Calu3 (cell line): ENCODE measurements around the gene ARPC4. TPM values are rescaled to one million over a fixed set of nuclear protein-coding genes. Genes with fewer than 3 reads are reported as not detected.

Source experiments
- Bru-seq: library from RNA; stranded (reverse); fragments of 400-500 nt; gene quantifications from one replicate; lab custom pipeline; 2021; lab: Mats Ljungman, UMichigan
- BruChase-seq, 2 experiments: library from RNA; stranded (reverse); fragments of 400-500 nt; gene quantifications; one replicate each; lab custom pipeline; 2021; lab: Mats Ljungman, UMichigan
- BruUV-seq: library from RNA; stranded (reverse); fragments of 400-500 nt; replicated peaks from 2 replicates; lab custom pipeline; 2021; lab: Mats Ljungman, UMichigan
- CTCF ChIA-PET: fragments of 300-600 bp; sonication (Branson Sonifier 250); formaldehyde crosslinking; loops from one replicate; lab custom pipeline; 2022; ENCODE audit warnings: antibody characterized with exemption; lab: Charles Lee
- DNase-seq: peaks from one replicate; pipeline ENCODE4 v3.0.0; 2022
- H3K27ac Mint-ChIP-seq: one replicate; pipeline ENCODE4 v1.8.0; 2022; ENCODE audit warnings: mixed read lengths; ENCODE audit not compliant: unreplicated experiment
- H3K27me3 Mint-ChIP-seq: one replicate; pipeline ENCODE4 v1.8.0; 2022; ENCODE audit warnings: mixed read lengths; ENCODE audit not compliant: unreplicated experiment
- H3K36me3 Mint-ChIP-seq: one replicate; pipeline ENCODE4 v1.8.0; 2022; ENCODE audit warnings: mild to moderate bottlenecking, moderate library complexity, mixed read lengths; ENCODE audit not compliant: insufficient read depth, unreplicated experiment
- H3K4me1 Mint-ChIP-seq: one replicate; pipeline ENCODE4 v1.8.0; 2022; ENCODE audit warnings: mild to moderate bottlenecking, low read depth, mixed read lengths; ENCODE audit not compliant: unreplicated experiment
- H3K4me3 Mint-ChIP-seq: one replicate; pipeline ENCODE4 v1.8.0; 2022; ENCODE audit warnings: mild to moderate bottlenecking, low read depth, moderate library complexity, mixed read lengths; ENCODE audit not compliant: unreplicated experiment
- H3K9me3 Mint-ChIP-seq: one replicate; pipeline ENCODE4 v1.8.0; 2022; ENCODE audit warnings: low read depth, mixed read lengths; ENCODE audit not compliant: unreplicated experiment
- intact Hi-C: fragments of 100-400 bp; cut with micrococcal nuclease; formaldehyde crosslinking; loops from one replicate; pipeline ENCODE4 v1.10.0; 2022; ENCODE audit not compliant: unreplicated experiment
- long read RNA-seq: library from polyadenylated mRNA; stranded (forward); transcript quantifications from one replicate; pipeline ENCODE4 v2.0.0, GENCODE V29; 2022
- total RNA-seq: library from RNA; stranded (reverse); gene quantifications from 2 replicates; pipeline ENCODE4 v1.2.3, GENCODE V29; 2022
- TF ChIP-seq, protein P1 (sequence below): fragments of 200-600 bp; IDR thresholded peaks from one replicate; pipeline ENCODE4 v1.8.0; 2022; ENCODE audit warnings: antibody characterized with exemption; ENCODE audit not compliant: unreplicated experiment

The ARPC4 gene
- total RNA-seq (133 and 141 TPM in 2 replicates), Bru-seq, nascent RNA (percentile 93 among the genes with signal in this experiment), BruChase-seq, experiment 1, labeled RNA remaining after a 6-hour chase (percentile 99 among the genes with signal in this experiment), BruChase-seq, experiment 2, labeled RNA remaining after a 2-hour chase (percentile 99 among the genes with signal in this experiment)
- long read RNA-seq, transcript ARPC4-201 (6 exons, 2,582 nt) = major isoform, 37 of 62 reads
- long read RNA-seq, partial matches to known transcripts = 20 of 62 reads
- long read RNA-seq, other reads (novel, unspliced or antisense) = 2 of 62 reads

DNA sequence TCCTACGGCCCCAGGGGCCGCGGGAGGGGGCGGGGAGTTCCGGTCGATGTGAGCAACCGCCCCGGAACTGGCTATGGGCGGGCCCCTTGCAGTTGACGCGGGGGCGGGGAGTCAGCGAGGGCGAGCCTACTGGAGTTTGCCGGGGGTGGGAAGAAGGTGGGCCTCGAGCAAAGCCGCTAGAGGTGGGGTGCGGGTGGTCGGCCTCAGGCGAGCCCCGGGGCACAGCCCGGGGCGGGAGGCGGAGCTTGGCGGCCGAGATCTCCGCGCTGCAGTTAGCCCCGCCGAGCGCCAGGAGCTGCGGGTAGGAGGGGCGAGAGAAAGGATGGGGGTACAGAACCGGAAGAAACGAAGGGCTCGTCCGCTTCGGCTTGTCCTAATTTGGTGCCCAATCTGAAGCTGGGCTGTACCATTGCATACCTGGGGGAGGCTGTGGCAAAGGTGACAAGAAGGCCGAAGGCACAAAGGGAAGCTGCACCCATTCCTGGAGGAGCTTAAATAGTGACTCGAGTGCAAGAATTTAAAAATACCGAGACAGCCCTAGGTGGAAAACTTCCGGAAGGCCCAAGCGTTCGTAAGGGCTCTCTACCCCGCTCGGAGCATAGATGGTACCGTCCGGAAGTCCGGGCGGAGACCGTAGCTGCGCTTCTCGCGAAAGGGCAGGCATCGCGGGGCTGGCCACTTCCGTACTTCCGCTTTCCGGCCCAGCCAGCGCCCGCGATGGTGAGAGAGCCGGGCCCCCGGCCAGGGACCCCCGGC is at the start of gene ARPC4, which contains the start of gene TADA3:
Gene ARPC4 (plus strand): TSS at position 678 of the 756 bp plus-strand sequence. CDS start 40 bp downstream, at position 718.
Gene TADA3 (minus strand): TSS at position 69 of the 756 bp plus-strand sequence. CDS start 1,007 bp downstream, outside the sequence.
- Mint-ChIP-seq H3K27ac (peak within 1 kb of the TSS; percentile 100), H3K27me3 (no peaks in the 10 kb centered on the region), H3K4me3 (peak within 1 kb of the TSS; percentile 89), H3K4me1 (peaks cover 27% of the 10 kb centered on the region), H3K9me3 (no peaks in the 10 kb centered on the region), H3K36me3 (peaks cover 76% of the 10 kb centered on the region)
- DNase-seq = peak; percentile 90
- no TSS peak for BruUV-seq
- CTCF ChIA-PET = interaction anchor here (0.7 to 1.5 kb wide), 3 partner anchors 12 to 154 kb away, joined by 3 to 4 read pairs (median 3); partner anchors contain the start of gene OGG1
- TF ChIP-seq, protein P1, sequence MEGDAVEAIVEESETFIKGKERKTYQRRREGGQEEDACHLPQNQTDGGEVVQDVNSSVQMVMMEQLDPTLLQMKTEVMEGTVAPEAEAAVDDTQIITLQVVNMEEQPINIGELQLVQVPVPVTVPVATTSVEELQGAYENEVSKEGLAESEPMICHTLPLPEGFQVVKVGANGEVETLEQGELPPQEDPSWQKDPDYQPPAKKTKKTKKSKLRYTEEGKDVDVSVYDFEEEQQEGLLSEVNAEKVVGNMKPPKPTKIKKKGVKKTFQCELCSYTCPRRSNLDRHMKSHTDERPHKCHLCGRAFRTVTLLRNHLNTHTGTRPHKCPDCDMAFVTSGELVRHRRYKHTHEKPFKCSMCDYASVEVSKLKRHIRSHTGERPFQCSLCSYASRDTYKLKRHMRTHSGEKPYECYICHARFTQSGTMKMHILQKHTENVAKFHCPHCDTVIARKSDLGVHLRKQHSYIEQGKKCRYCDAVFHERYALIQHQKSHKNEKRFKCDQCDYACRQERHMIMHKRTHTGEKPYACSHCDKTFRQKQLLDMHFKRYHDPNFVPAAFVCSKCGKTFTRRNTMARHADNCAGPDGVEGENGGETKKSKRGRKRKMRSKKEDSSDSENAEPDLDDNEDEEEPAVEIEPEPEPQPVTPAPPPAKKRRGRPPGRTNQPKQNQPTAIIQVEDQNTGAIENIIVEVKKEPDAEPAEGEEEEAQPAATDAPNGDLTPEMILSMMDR = no peak
- intact Hi-C loops = loop anchor here (5.0 kb wide), 1 partner anchor 75 kb away; no protein-coding TSS in a partner anchor

DNA sequence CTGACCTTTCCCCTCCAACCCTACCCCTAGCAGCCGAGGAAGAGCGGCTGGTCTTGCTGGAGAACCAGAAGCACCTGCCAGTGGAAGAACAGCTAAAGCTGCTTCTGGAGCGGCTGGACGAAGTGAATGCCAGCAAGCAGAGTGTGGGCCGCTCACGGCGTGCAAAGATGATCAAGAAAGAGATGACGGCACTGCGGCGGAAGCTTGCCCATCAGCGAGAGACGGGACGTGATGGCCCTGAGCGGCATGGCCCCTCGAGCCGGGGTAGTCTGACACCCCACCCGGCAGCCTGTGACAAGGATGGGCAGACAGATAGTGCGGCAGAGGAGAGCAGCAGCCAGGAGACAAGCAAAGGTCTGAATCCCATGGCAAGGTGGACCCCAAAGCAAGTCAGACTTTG is 49.3 kb upstream of the ARPC4 start:
- H3K4me1 Mint-ChIP-seq = no peaks in the 10 kb centered on the region
- BruUV-seq = no TSS peak
- intact Hi-C loops = no loop called here
- TF ChIP-seq, protein P1 = no peak
- H3K9me3 Mint-ChIP-seq = no peaks in the 10 kb centered on the region
- CTCF ChIA-PET = no interaction called here
- no peak for DNase-seq
- no peak overlapping the region for H3K4me3 Mint-ChIP-seq
- H3K27ac Mint-ChIP-seq = no peak overlapping the region
- H3K36me3 Mint-ChIP-seq = peaks cover 8% of the 10 kb centered on the region
- H3K27me3 Mint-ChIP-seq = no peaks in the 10 kb centered on the region

DNA sequence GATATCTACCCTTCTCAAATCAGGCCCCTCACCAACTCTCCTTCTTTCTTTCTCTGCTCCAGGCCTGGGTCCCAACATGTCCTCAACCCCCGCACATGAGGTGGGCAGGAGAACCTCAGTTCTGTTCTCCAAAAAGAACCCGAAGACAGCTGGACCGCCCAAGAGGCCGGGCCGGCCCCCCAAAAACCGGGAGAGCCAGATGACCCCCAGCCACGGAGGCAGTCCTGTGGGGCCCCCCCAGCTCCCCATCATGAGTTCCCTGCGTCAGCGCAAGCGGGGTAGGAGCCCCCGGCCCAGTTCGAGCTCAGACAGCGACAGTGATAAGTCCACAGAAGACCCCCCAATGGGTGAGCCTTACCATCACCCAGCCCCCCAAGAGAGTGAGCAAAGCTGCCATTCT is 48.7 kb upstream of the ARPC4 start:
- Mint-ChIP-seq H3K9me3 (no peaks in the 10 kb centered on the region), H3K27ac (no peak overlapping the region), H3K36me3 (peaks cover 10% of the 10 kb centered on the region), H3K4me1 (no peaks in the 10 kb centered on the region), H3K4me3 (no peak overlapping the region), H3K27me3 (no peaks in the 10 kb centered on the region)
- CTCF ChIA-PET = no interaction called here
- intact Hi-C loops = no loop called here
- no peak for DNase-seq
- TF ChIP-seq, protein P1 = no peak
- no TSS peak for BruUV-seq

DNA sequence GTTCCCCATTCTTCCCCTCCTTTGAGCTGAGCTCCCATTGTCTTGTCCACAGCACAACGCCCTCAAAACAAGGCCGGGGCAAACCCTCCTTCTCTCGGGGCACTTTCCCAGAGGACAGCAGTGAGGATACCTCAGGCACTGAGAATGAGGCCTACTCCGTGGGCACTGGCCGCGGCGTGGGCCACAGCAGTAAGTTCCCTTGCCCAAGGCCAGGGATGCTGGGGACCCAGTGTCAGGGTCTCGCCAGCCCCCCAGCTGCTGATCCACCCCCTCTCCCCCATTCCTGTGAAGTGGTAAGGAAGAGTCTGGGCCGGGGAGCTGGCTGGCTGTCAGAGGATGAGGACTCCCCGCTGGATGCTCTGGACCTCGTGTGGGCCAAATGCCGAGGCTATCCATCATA is 47.4 kb upstream of the ARPC4 start:
- intact Hi-C loops = no loop called here
- H3K9me3 Mint-ChIP-seq = no peaks in the 10 kb centered on the region
- no peak overlapping the region for H3K27ac Mint-ChIP-seq
- no peak for DNase-seq
- TF ChIP-seq, protein P1 = no peak
- H3K36me3 Mint-ChIP-seq = peaks cover 24% of the 10 kb centered on the region
- H3K27me3 Mint-ChIP-seq = no peaks in the 10 kb centered on the region
- no peak overlapping the region for H3K4me3 Mint-ChIP-seq
- H3K4me1 Mint-ChIP-seq = peaks cover 5% of the 10 kb centered on the region
- CTCF ChIA-PET = no interaction called here
- BruUV-seq = no TSS peak
